Measurements from ENCODE around the gene DENND1A. TPM values are rescaled to one million over a fixed set of nuclear protein-coding genes. Genes with fewer than 3 reads are reported as not detected.
A peak's percentile ranks its signal among the peaks of the same experiment; 100 is the strongest.
"Not testable (repeated sequence)": the region's sequence is repeated elsewhere in the genome, so short reads cannot be mapped to it uniquely, and the experiment has no call there.

DENND1A gene
- total RNA-seq, 2 experiments from 2014 or later: 12.8 to 14.8 TPM

DNA sequence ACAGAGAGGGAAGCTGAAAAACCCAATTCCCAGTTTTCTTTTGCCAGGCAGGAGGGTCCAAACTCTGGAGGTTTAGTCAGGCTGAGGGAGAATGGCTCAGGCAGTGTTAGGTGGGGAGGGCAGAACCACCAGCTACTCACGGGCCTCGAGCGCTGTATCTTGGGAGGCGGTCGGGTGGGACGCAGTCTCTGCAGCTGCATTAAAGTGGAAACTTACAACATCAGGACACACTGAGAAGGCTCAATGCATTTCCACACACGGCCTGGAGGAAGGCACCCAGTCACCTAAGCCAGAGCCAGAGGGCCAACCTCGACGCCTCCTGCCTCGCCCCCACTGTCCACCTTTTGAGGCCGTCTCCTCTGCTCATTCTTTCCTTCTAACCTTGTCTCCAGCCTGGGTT is 518.3 kb downstream of the DENND1A start:
- POLR2A ChIA-PET: no interaction called here
- DNase-seq: no peak
- no peak overlapping the region for H3K4me3 Mint-ChIP-seq
- H3K27ac Mint-ChIP-seq: no peak overlapping the region
- no peaks in the 10 kb centered on the region for H3K4me1 Mint-ChIP-seq
- H3K9me3 Mint-ChIP-seq: no peaks in the 10 kb centered on the region
- H3K36me3 Mint-ChIP-seq (ENCODE audit: low read depth): no peaks in the 10 kb centered on the region
- H3K27me3 Mint-ChIP-seq: no peaks in the 10 kb centered on the region
- CTCF ChIA-PET: no interaction called here

DNA sequence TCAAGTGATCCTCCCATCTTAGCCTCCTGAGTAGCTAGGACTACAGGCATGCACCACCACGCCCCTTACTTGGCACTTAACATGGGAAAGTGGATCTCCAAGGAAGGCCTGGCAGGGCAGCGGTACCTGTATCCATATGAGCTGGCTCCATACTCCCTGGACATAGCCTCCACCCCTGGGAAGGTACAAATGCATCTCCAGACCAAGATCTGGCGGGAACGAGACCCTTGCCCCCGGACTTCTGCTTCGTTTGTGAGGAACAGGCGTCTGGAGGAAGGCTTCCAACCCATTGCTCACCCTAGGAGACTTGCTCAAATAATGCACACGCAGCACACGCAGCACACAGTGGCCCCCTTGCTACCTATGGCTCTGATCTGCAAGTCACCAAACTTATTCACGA is 518.7 kb downstream of the DENND1A start:
- Mint-ChIP-seq H3K9me3 (no peaks in the 10 kb centered on the region), H3K27me3 (no peaks in the 10 kb centered on the region), H3K4me1 (no peaks in the 10 kb centered on the region), H3K36me3 (ENCODE audit: low read depth) (no peaks in the 10 kb centered on the region), H3K27ac (no peak overlapping the region), H3K4me3 (no peak overlapping the region)
- POLR2A ChIA-PET: no interaction called here
- CTCF ChIA-PET: no interaction called here
- DNase-seq: no peak

DNA sequence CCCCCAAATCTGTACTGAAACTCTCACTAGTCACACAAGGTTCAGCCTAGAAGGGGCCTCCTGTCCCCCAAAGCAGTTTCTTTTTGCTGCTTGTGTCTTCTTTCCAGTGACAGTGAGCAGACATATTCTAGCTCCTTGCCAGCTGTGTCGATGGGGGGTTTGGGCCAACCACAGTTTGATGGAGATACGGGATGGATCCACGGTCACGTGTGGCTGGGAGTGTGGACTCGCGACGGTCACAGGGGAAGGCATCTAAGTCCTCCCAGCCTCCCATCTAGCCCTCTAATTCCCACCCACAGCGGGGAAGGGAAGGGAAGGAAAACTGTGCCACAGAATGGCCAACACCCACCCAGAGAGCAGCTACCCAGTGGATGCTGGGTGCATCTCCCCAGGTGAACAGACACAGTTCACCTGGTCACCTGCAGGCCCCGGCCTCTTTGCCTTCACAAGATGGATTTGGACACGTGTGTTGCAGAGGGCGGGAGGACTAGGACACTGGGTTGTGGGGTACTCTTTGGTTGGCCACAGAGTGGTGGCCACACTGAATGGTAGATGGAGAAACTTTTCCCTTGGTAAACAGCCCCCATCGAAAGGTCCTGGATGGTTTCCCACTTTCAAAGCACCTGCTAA is 519.5 kb downstream of the DENND1A start:
- H3K4me3 Mint-ChIP-seq: no peak overlapping the region
- H3K4me1 Mint-ChIP-seq: no peaks in the 10 kb centered on the region
- DNase-seq: no peak
- no peaks in the 10 kb centered on the region for H3K27me3 Mint-ChIP-seq
- ChIA-PET CTCF (no interaction called here), POLR2A (no interaction called here)
- H3K9me3 Mint-ChIP-seq: no peaks in the 10 kb centered on the region
- H3K36me3 Mint-ChIP-seq (ENCODE audit: low read depth): no peaks in the 10 kb centered on the region
- no peak overlapping the region for H3K27ac Mint-ChIP-seq

DNA sequence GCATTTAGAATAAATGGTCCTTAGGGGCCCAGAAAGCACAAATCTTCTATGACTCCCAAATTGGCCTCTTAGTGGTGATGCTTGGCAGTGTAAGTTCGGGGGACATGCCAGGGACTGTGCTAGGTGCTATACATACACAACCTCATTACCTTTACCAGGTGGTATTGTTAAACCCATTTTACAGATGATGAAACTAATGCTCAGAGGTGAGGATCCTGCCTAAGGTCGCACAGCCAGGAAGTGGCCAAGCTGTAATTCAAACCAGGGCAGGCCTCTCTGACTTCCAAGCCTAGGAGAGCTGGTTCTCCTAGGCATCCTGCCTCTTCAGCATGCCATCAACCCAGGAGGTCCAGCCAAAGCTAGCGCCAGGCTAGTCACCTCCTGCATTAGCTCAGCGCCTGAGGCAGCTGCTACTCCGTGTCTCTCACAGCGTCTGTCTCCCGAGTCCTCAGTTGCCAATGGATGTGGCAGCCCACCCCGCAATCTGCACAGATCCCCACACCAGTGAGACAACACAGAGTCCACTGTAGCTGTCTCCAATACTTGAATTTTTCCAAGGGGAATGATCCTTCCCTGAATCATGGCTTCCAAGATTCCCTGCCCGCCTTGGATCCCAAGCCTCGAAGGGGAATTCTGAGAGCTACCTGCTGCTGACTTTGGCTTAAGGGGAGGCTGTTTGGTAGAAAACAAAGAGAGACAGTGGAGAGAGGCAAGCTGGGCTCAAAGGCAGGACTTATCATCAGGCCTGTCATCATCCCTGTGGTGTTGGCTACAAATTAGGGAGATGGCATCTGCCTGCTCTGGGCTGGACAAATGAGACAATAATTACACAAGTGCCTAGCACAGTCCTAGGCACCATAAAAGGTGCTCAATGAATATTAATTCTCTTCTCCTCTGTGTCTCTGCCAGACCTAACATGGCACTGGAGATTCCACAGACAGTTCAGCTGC is 521.3 kb downstream of the DENND1A start:
- Mint-ChIP-seq H3K27ac (no peak overlapping the region), H3K27me3 (no peaks in the 10 kb centered on the region), H3K9me3 (no peaks in the 10 kb centered on the region), H3K4me3 (no peak overlapping the region), H3K36me3 (ENCODE audit: low read depth) (no peaks in the 10 kb centered on the region), H3K4me1 (no peaks in the 10 kb centered on the region)
- POLR2A ChIA-PET: no interaction called here
- no peak for DNase-seq
- CTCF ChIA-PET: interaction anchor here (0.6 kb wide), 1 partner anchor 1464 kb away, joined by 3 read pairs; no protein-coding TSS in a partner anchor

DNA sequence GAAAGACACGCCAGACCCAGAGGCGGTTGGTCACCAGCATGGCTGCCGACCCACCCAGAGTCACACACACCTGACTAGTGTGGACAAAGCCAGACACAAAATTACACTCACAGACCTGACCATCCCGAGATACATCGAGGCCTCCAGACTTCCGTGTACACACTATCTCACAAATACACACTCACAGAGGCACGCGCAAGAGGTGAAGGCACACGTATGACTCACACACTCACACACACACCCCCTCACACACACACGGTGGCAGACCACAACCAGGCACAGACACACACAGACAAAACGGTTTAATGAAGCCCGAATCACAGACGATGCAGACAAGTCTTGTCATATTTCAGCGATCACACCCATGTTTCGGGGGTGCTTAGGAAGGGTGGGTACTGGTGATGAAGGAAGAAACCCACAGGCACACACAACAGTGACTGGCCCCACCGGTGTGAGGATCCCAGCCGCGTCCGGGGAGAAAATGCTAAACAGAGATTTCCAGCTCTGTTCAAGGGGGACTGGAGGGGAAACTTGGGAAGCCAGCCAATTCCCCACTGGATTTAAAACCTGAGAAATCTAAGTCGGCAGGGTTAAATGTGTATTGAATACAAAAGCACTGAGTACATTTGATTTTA is 522.6 kb downstream of the DENND1A start:
- Mint-ChIP-seq H3K4me1 (no peaks in the 10 kb centered on the region), H3K36me3 (ENCODE audit: low read depth) (no peaks in the 10 kb centered on the region), H3K27ac (no peak overlapping the region), H3K9me3 (no peaks in the 10 kb centered on the region), H3K4me3 (no peak overlapping the region), H3K27me3 (no peaks in the 10 kb centered on the region)
- CTCF ChIA-PET: interaction anchor here (1.0 kb wide), 1 partner anchor 67 kb away, joined by 3 read pairs; no protein-coding TSS in a partner anchor
- POLR2A ChIA-PET: no interaction called here
- no peak for DNase-seq

DNA sequence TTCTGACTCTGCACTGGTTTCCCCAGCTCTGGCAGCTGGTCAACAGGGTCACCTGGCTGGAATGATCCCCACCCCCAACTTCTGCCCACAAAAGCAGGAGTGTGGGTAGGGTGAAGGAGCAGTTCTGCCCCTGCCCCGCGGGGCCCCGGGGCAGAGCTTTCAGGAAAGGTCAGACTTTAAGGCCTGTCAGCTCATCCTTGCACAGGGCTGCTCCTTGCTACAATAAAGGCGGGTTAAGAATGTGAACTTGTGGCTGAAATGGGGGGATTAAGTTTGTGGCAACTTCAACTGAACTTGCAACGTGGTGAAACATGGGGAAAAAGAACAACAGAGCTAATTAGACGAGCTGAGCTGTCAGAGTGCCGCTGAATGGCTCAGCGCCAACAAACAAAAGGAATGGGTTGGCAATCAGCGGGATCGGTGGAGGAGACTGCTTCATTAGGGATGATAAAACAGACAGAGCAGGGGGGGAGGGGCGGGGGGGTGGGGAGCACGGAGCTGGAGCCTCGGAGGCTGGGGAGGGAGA is 523.2 kb downstream of the DENND1A start:
- Mint-ChIP-seq H3K27me3 (no peaks in the 10 kb centered on the region), H3K9me3 (no peaks in the 10 kb centered on the region), H3K36me3 (ENCODE audit: low read depth) (no peaks in the 10 kb centered on the region), H3K4me1 (no peaks in the 10 kb centered on the region), H3K4me3 (no peak overlapping the region), H3K27ac (no peak overlapping the region)
- ChIA-PET POLR2A (no interaction called here), CTCF (interaction anchor here (1.0 kb wide), 1 partner anchor 66 kb away, joined by 3 read pairs; no protein-coding TSS in a partner anchor)
- no peak for DNase-seq

DNA sequence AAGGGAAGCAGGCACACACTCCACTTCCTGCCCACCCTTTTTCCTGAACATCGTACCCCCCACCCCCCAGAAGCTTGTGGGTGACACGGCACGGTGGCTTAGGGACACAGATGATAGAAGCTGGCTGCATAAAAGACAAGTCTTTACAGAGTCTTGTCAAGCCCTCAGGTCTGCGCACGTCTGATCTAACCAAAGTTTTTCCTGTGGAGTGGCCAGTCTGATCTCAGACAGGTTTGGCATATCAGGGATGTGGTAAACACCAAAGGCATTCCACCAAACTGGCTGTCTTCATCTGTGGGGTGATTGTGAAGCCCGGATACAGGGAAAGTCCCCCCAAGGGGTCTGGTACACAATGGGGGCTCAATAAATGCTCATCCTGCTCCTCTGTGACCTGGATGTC is 523.9 kb downstream of the DENND1A start:
- no peaks in the 10 kb centered on the region for H3K4me1 Mint-ChIP-seq
- no peaks in the 10 kb centered on the region for H3K27me3 Mint-ChIP-seq
- no peak overlapping the region for H3K4me3 Mint-ChIP-seq
- ChIA-PET CTCF (no interaction called here), POLR2A (no interaction called here)
- DNase-seq: no peak
- no peaks in the 10 kb centered on the region for H3K9me3 Mint-ChIP-seq
- H3K36me3 Mint-ChIP-seq (ENCODE audit: low read depth): no peaks in the 10 kb centered on the region
- no peak overlapping the region for H3K27ac Mint-ChIP-seq

DNA sequence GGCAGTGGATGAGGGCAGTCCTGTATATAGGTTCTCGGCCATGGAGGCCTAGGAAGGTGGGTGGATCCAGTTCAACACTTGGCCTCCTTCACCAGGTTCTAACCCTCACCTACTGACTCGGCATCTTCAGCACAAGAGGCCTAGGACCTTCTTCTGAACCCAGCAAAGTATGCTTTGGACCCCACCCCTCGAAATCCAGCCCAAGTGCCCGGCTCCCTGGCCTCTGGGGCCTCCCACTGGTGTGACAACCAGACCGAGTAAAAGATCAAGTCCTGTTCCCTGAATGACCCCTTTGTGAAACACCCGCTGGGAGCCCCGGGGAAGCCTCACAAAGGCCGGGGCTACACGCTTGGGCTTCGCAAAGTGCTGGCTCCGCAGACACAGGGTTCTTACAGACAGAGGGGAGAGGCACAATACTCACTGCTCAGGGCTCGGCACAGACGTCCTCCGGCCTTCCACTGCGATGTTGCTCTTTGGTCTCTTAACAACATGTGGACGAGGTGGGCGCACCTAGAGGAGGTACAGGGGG is 526.9 kb downstream of the DENND1A start:
- Mint-ChIP-seq H3K4me1 (no peaks in the 10 kb centered on the region), H3K9me3 (no peaks in the 10 kb centered on the region), H3K27me3 (no peaks in the 10 kb centered on the region), H3K4me3 (no peak overlapping the region), H3K36me3 (ENCODE audit: low read depth) (no peaks in the 10 kb centered on the region), H3K27ac (no peak overlapping the region)
- CTCF ChIA-PET: interaction anchor here (1.3 kb wide), 1 partner anchor 637 kb away, joined by 7 read pairs; no protein-coding TSS in a partner anchor
- DNase-seq: no peak
- POLR2A ChIA-PET: no interaction called here

DNA sequence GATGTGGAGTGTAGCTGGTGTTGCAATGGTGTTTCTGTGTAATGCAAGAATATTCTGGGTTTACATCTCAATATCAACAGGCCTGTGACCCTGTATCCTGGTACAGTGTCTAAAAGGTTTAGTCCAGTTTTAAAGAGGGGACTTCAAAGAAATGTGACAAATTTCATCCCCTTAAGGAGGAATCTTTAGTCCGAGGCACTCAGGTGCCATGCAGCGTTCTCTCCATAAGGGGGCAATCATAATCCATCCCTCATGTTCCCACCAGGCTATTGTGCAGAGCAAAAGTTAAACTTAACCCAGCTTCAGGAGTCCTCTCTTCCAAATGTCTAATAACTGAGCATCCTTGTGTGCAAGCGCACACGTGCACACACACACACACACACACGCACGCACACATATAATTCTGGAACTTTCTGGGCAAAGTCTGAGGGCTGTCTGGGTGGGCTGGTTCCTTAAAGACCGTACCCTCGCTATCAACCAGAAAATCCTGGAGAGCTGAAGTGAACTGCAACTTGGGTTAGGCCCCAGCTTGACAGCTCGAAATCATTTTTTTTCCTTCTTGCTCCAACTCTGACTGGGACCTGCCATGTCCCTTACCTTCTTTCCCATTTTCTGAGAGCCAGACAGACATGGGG is 527.9 kb downstream of the DENND1A start:
- no peaks in the 10 kb centered on the region for H3K4me1 Mint-ChIP-seq
- CTCF ChIA-PET: interaction anchor here (0.8 to 1.3 kb wide), 2 partner anchors 16 to 638 kb away, joined by 3 to 7 read pairs; no protein-coding TSS in a partner anchor
- no peaks in the 10 kb centered on the region for H3K36me3 Mint-ChIP-seq (ENCODE audit: low read depth)
- POLR2A ChIA-PET: no interaction called here
- H3K27me3 Mint-ChIP-seq: no peaks in the 10 kb centered on the region
- DNase-seq: no peak
- no peak overlapping the region for H3K27ac Mint-ChIP-seq
- H3K4me3 Mint-ChIP-seq: no peak overlapping the region
- H3K9me3 Mint-ChIP-seq: no peaks in the 10 kb centered on the region

DNA sequence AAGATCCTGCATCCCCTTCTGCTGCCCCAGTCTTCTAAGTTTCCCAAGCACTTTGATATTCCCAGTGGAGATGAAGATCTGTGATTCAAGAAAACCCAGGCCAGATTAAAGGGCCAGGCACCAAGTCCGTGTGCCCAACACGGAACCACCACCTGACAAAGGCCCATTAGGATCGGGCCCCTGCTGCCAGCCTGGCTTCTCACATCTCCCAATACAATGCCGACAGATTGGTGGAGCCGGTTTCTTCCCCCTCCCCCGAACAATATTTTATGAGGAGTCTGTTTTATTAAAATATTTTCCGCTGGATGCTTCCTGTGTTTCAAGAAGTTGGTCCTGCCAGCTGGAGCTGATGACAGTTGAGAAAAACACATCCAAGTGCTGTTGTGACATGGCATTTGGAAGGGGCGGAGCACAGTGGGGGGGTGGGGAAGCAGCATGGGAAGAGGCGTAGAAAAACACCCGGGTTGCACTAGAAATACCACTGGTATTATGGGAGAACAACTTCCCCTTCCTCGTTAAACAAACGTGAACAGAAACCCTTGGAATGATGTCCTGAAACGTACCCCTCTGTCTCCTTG is 528.9 kb downstream of the DENND1A start:
- no peak overlapping the region for H3K27ac Mint-ChIP-seq
- H3K36me3 Mint-ChIP-seq (ENCODE audit: low read depth): no peaks in the 10 kb centered on the region
- ChIA-PET POLR2A (no interaction called here), CTCF (interaction anchor here (0.6 kb wide), 1 partner anchor 527 kb away, joined by 3 read pairs; no protein-coding TSS in a partner anchor)
- no peaks in the 10 kb centered on the region for H3K27me3 Mint-ChIP-seq
- DNase-seq: no peak
- H3K4me3 Mint-ChIP-seq: no peak overlapping the region
- no peaks in the 10 kb centered on the region for H3K9me3 Mint-ChIP-seq
- no peaks in the 10 kb centered on the region for H3K4me1 Mint-ChIP-seq

DNA sequence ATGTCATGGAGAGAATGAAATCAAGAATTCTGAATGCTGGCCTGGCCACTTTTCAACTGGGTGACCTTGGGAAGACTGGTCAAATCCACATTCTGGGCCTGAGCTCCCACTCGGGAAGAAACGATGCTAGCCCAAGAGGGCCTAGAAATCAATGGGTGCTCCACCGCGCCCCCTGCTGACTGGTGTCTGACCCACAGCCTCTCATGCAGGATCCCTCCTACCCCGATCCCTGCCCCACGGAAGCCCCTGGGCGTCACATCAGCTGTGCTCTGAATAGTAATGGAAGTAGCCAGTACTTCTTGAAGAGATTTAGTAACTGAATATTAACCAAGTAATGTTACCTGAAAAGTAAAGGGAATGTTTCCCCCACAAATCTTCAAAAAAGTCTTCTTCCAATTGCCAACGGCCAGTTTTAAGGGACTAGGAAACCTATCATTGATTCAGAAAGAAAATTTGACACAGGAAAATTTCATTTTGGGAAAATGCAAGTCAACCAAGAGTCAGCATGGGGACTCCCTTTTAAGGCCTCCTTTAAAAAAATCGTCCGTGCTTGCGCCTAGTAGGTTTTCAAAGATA is 530.0 kb downstream of the DENND1A start:
- CTCF ChIA-PET: no interaction called here
- Mint-ChIP-seq H3K27me3 (no peaks in the 10 kb centered on the region), H3K36me3 (ENCODE audit: low read depth) (no peaks in the 10 kb centered on the region)

DNA sequence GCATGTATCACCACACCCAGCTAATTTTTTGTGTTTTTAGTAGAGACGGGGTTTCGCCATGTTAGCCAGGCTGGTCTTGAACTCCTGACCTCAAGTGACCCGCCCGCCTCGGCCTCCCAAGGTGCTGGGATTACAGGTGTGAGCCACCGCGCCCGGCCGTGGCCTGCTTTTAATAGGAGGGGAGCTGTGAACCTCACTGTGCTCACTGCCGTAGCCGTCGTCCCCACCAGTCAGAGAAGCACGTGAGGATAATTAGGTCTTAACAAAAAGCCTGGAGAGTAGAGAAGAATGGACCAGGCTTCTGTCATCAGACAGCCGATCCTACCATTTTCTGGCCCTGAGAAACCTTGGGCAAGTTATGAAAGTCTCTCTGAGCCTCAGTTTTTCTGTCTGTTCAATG is 531.0 kb downstream of the DENND1A start:
- DNase-seq; H3K4me3 Mint-ChIP-seq; H3K36me3 Mint-ChIP-seq (ENCODE audit: low read depth); H3K4me1 Mint-ChIP-seq; H3K9me3 Mint-ChIP-seq; H3K27ac Mint-ChIP-seq; H3K27me3 Mint-ChIP-seq; POLR2A ChIA-PET; CTCF ChIA-PET: not testable (repeated sequence)

More for the DNA sequence above, 530.0 kb downstream of the DENND1A start:
- Mint-ChIP-seq H3K27ac (no peak overlapping the region), H3K9me3 (no peaks in the 10 kb centered on the region), H3K4me3 (no peak overlapping the region), H3K4me1 (no peaks in the 10 kb centered on the region)
- peak; percentile 31 for DNase-seq
- POLR2A ChIA-PET: no interaction called here

Measured in activated CD4-positive, alpha-beta memory T cell treated with anti-CD3 and anti-CD28 coated beads, Interleukin-2, amount 10 ng/mL, durations not matched to agents 7 days and 5 days (primary cell).